DOHH2 (cell line): ENCODE data around the gene RALGPS2.

Experiments used
- EZH2phosphoT487 ChIP-seq: fragments of 200-600 bp; sonication (generic); IDR thresholded peaks from 2 replicates; pipeline ENCODE4 v1.6.1; 2017; ENCODE audit warnings: borderline replicate concordance, mild to moderate bottlenecking, antibody characterized with exemption, low read length, moderate library complexity, mixed read lengths
- TF ChIP-seq, protein P1 (sequence below): fragments of 200-600 bp; sonication (generic); IDR thresholded peaks from one replicate; pipeline ENCODE4 v1.5.1; 2014; ENCODE audit warnings: antibody characterized with exemption, mild to moderate bottlenecking, low read depth, low read length; ENCODE audit not compliant: poor library complexity, severe bottlenecking

DNA sequence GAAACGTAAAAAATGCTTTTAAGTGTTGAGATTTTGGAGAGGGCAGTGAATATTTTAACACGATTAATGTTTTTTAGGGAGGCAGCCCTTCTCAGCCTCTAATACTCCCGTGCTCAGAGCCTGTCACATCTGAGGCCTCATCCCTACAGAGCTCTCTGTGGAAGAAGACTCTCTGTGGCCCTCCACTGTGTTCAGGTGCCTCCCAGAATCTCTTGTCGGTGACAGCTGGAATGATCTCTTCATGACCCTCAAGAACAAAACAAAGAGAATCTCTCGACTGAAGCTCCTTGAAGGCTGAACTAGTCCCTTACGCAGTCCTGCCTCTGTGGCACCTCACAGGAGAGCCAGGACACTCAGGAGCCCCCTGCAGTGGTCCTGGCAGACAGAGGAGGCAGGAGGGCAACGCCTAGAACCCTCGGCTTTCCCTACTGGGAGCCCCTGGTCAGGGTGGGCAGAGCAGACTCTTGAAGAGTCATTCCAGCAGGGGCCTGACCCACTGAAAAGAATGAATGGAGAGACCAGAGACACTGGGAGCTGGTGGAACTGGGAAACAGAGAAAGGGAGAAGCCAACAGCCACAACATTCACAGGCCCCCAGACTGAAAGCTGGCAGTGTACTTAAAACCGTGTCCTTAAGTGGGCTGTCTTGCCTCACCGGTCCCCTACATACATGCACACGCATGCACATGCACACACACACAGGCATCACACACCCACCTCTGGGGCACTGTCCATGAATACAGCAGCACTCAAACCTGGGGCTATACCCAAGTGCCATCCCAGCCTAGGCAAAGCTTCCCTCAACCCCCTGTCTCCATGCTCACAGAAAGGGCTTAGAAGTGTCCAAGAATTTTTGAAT lies 213.3 kb downstream of the RALGPS2 start:
- TF ChIP-seq, protein P1, sequence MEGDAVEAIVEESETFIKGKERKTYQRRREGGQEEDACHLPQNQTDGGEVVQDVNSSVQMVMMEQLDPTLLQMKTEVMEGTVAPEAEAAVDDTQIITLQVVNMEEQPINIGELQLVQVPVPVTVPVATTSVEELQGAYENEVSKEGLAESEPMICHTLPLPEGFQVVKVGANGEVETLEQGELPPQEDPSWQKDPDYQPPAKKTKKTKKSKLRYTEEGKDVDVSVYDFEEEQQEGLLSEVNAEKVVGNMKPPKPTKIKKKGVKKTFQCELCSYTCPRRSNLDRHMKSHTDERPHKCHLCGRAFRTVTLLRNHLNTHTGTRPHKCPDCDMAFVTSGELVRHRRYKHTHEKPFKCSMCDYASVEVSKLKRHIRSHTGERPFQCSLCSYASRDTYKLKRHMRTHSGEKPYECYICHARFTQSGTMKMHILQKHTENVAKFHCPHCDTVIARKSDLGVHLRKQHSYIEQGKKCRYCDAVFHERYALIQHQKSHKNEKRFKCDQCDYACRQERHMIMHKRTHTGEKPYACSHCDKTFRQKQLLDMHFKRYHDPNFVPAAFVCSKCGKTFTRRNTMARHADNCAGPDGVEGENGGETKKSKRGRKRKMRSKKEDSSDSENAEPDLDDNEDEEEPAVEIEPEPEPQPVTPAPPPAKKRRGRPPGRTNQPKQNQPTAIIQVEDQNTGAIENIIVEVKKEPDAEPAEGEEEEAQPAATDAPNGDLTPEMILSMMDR, result no peak
- TF ChIP-seq EZH2phosphoT487, result no peak
